Vagina (tissue), 2 donors: ENCODE data around the gene KANSL1L. TPM values are rescaled to one million over a fixed set of nuclear protein-coding genes. Genes with fewer than 3 reads are reported as not detected.
A peak's percentile ranks its signal among the peaks of the same experiment; 100 is the strongest.

ENCODE experiments used
- DNase-seq, 2 donors: peaks; one replicate each; pipeline ENCODE4 v3.0.0-alpha.2; 2017; ENCODE audit errors: extremely low spot score in 2 of 2
- H3K27ac ChIP-seq: fragments of 200-600 bp; sonication (generic); one replicate; pipeline ENCODE4 v1.5.1; 2019
- H3K27me3 ChIP-seq: fragments of 200-600 bp; sonication (generic); one replicate; pipeline ENCODE4 v1.5.1; 2019
- H3K36me3 ChIP-seq, 2 donors: fragments of 200-600 bp; sonication (generic); one replicate each; pipeline ENCODE4 v1.5.1; 2017 to 2019
- H3K4me1 ChIP-seq: fragments of 200-600 bp; sonication (generic); one replicate; pipeline ENCODE4 v1.5.1; 2019
- H3K4me3 ChIP-seq, 2 donors: fragments of 200-600 bp; sonication (generic); 1 replicate in 1 of 2; 2 replicates in 1 of 2; pipeline ENCODE4 v1.5.1; 2016 to 2019
- H3K9me3 ChIP-seq: fragments of 200-600 bp; sonication (generic); one replicate; pipeline ENCODE4 v1.5.1; 2019
- POLR2A ChIP-seq, 2 donors: fragments of 450-650 bp; IDR thresholded peaks; one replicate each; pipeline ENCODE4 v1.6.1; 2017; ENCODE audit warnings: antibody characterized with exemption in 2 of 2, mild to moderate bottlenecking in 2 of 2, moderate library complexity in 2 of 2
- POLR2AphosphoS5 ChIP-seq, 2 donors: sonication (generic); formaldehyde crosslinking; IDR thresholded peaks; one replicate each; pipeline ENCODE4 v1.9.0; 2017; ENCODE audit warnings: antibody characterized with exemption in 2 of 2, mild to moderate bottlenecking in 2 of 2, low read depth in 1 of 2; ENCODE audit not compliant: insufficient read depth in 1 of 2
- intact Hi-C: fragments of 100-400 bp; cut with DNase I; formaldehyde crosslinking; loops from one replicate; pipeline ENCODE4 v1.15.1; 2023
- total RNA-seq: library from RNA; depleted of rRNA; stranded (reverse); fragments of >200 nt; gene quantifications from one replicate; pipeline ENCODE4 v1.2.3, GENCODE V29; 2016
- TF ChIP-seq, protein P1 (sequence below), 3 experiments: fragments of 450-650 bp in 2 of 3; fragments of 200-600 bp in 1 of 3; sonication (generic) in 1 of 3; IDR thresholded peaks; one replicate each; pipeline ENCODE4 v1.5.1; 2017 to 2019; ENCODE audit warnings: antibody characterized with exemption in 3 of 3, mild to moderate bottlenecking in 2 of 3, moderate library complexity in 2 of 3

The KANSL1L gene
- total RNA-seq, 1 donor from 2014 or later: 29.7 TPM

DNA sequence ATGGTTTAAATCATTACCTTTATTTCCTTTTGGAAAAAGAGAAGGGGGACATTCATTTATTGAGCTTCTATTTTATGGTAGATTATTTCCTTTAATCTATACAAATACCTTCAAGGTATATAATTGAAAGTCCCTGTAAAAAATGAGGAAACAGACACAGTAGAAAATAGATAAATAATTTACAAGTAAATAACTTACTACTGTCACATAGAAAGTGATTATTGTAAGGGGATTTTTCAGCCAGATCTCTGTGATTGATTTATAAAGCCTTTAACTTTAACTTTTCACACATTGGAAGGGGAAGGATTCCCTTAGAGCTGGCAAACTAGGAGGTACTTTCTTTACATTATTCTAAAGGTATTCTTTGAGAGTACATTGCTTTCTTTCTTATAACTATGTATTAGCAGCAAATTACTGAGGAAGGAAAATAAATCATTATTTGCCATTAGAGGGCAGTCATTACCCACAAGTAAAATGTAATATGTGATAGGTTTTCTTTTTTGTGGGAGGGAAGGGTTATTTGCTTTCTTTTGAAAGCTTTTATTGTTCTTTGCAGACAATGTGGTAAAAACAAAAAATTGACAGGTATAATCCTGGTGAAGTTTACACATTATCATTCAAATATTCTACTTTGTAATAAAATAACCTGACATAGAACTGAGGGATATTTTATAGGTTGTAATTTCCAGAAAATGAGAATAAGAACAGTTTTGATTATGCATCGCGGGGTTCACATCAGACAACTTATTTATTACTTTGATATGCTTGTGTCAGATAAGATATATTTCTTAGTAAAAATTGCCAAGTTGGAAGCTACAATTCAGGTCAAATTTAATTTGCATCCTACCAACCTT lies 193.6 kb downstream of the KANSL1L start:
- intact Hi-C loops: no loop called here
- Histone ChIP-seq H3K36me3 (no peaks in the 10 kb centered on the region), H3K27me3 (no peaks in the 10 kb centered on the region), H3K4me1 (no peaks in the 10 kb centered on the region), H3K9me3 (no peaks in the 10 kb centered on the region), H3K4me3 (no peak overlapping the region), H3K27ac (no peak overlapping the region)
- TF ChIP-seq, protein P1, sequence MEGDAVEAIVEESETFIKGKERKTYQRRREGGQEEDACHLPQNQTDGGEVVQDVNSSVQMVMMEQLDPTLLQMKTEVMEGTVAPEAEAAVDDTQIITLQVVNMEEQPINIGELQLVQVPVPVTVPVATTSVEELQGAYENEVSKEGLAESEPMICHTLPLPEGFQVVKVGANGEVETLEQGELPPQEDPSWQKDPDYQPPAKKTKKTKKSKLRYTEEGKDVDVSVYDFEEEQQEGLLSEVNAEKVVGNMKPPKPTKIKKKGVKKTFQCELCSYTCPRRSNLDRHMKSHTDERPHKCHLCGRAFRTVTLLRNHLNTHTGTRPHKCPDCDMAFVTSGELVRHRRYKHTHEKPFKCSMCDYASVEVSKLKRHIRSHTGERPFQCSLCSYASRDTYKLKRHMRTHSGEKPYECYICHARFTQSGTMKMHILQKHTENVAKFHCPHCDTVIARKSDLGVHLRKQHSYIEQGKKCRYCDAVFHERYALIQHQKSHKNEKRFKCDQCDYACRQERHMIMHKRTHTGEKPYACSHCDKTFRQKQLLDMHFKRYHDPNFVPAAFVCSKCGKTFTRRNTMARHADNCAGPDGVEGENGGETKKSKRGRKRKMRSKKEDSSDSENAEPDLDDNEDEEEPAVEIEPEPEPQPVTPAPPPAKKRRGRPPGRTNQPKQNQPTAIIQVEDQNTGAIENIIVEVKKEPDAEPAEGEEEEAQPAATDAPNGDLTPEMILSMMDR (IDR thresholded peaks at IDR 0.05): peak; percentile 31 to 64 (median 51)
- TF ChIP-seq POLR2AphosphoS5 (IDR thresholded peaks at IDR 0.05; ENCODE audit: insufficient read depth in 1 of 2, low read depth in 1 of 2) (no peak), POLR2A (IDR thresholded peaks at IDR 0.05) (no peak)
- DNase-seq: no peak

DNA sequence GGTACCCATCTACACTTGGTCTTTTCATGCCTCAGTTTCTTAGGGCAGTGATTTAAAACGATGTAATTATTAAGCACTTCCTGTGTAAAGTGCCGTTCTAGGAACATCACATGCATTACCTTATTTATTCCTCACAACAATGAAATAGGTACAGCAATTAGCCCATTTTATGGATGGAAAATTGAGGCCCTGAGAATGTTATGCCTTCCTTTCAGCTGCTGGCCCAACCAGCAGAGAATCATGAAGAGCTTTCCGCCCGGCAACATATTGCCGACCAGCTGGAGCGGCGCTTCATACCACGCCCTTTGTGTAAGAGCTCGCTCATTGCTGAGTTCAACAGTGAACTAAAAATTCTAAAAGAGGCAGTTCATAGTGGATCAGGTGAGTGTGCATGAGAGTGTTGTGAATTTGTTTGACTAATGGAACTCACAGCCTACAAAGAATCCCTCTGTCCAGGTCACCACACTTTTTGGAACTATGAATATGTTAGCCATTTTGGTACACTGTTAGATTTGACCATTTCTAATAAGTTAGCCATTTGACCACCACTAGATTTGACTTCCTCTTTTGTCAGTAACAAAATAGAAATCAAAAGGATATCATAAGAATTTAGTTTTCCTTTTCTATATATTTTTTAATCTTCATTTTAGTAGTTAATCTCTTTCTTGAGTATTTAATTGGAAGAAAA lies 194.4 kb downstream of the KANSL1L start:
- H3K9me3 ChIP-seq: no peaks in the 10 kb centered on the region
- H3K4me1 ChIP-seq: no peaks in the 10 kb centered on the region
- TF ChIP-seq POLR2AphosphoS5 (IDR thresholded peaks at IDR 0.05; ENCODE audit: insufficient read depth in 1 of 2, low read depth in 1 of 2) (no peak), POLR2A (IDR thresholded peaks at IDR 0.05) (no peak)
- TF ChIP-seq, protein P1 (IDR thresholded peaks at IDR 0.05): no peak
- intact Hi-C loops: no loop called here
- no peaks in the 10 kb centered on the region for H3K36me3 ChIP-seq
- no peak for DNase-seq
- no peaks in the 10 kb centered on the region for H3K27me3 ChIP-seq
- H3K4me3 ChIP-seq: no peak overlapping the region
- H3K27ac ChIP-seq: no peak overlapping the region

DNA sequence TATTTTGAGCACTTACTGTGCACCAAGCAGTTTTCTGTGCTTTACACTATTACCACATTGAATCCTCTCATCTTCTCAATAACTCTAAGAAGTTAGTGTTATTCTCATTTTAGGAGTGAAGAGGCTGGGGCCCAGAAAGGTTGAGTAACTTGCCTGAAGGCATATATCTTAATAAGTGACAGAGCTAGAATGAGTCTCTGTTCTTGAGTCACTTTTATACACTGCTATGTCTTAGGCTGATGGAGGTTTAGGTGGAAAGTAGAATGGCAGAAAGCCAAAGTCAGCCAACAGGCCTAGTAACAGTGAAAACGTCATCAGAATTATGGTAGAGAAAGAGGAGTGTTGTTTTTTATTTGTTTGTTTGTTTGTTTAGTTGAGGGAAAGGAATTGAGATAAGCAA lies 196.6 kb downstream of the KANSL1L start:
- no peak for DNase-seq
- no peak for TF ChIP-seq POLR2A (IDR thresholded peaks at IDR 0.05)
- TF ChIP-seq POLR2AphosphoS5 (IDR thresholded peaks at IDR 0.05; ENCODE audit: insufficient read depth in 1 of 2, low read depth in 1 of 2): no peak
- TF ChIP-seq, protein P1 (IDR thresholded peaks at IDR 0.05): no peak
- Histone ChIP-seq H3K27ac (no peak overlapping the region), H3K4me3 (no peak overlapping the region), H3K36me3 (no peaks in the 10 kb centered on the region), H3K4me1 (no peaks in the 10 kb centered on the region), H3K27me3 (no peaks in the 10 kb centered on the region), H3K9me3 (no peaks in the 10 kb centered on the region)
- intact Hi-C loops: loop anchor here (2.0 kb wide), 1 partner anchor 224 kb away; no protein-coding TSS in a partner anchor

DNA sequence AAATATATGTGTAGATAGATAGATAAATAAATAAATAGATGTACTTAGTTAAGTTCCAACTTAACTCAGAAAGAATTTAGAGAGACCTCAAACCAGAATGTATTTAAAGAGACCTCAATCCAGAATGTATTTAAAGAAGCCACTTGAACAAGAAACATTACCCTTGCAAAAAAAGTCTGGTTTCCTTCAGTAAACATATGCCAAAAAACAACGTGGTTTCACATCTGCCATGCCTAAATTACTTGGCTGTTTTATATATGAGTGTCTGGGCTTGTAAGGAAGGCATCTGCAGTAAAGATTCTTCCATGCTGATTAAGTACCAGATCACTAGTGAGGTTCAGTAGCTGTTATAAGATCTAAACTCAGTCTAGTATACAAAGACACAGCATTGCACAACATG lies 197.9 kb downstream of the KANSL1L start:
- intact Hi-C loops: no loop called here
- Histone ChIP-seq H3K27ac (no peak overlapping the region), H3K4me3 (no peak overlapping the region), H3K36me3 (no peaks in the 10 kb centered on the region), H3K4me1 (no peaks in the 10 kb centered on the region), H3K9me3 (no peaks in the 10 kb centered on the region), H3K27me3 (no peaks in the 10 kb centered on the region)
- DNase-seq: no peak
- TF ChIP-seq POLR2A (IDR thresholded peaks at IDR 0.05) (no peak), POLR2AphosphoS5 (IDR thresholded peaks at IDR 0.05; ENCODE audit: insufficient read depth in 1 of 2, low read depth in 1 of 2) (no peak)
- TF ChIP-seq, protein P1 (IDR thresholded peaks at IDR 0.05): no peak

Other genes with a start within 250 kb of the KANSL1L start
- 73.2 TPM for gene RPE, start 168.8 kb downstream of the KANSL1L start, total RNA-seq
- gene ACADL, start 54.0 kb upstream of the KANSL1L start, total RNA-seq: 10.6 TPM
- gene MYL1, start 143.8 kb upstream of the KANSL1L start, total RNA-seq: not detected